ENCODE data around the gene IRF1.
A peak's percentile ranks its signal among the peaks of the same experiment; 100 is the strongest.

The IRF1 gene

DNA sequence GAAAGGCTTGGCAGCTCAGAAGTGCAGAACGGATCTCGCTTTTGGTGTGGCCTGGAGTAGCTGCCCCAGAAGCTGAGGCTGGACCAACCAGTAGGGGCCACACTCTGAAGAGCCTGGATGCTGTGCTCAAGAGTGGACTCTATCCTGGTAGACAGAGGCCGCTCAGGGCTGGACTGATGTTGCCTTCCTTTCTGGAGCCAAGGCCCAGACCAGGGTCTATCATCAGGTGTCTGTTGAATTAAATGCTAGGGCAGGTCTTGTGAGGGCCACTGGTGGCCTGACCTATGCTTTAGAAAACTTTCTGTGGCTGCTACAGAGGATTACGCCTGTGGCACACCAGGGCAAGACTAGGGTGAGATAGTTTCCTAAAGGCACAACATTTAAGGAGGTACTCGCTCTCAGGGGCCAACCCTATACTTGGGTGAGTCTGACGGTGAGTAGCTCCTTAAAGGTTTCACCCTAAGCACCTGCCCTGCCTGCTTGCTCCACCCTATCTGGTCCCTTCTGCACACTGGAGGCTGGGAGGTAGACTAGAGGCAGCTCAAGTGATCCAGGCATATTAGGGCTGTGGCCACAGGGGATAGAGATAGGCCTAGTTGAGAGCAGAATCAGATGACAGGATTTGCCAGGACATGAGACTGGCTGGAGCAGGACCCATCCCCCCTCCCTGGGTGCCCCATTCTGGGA is 9.8 kb upstream of the IRF1 start:
- no peaks in the 10 kb centered on the region for H3K36me3 ChIP-seq (ENCODE audit: control insufficient read depth in 1 of 2, insufficient read depth in 2 of 2, low read depth in 1 of 2, low read length in 2 of 2)
- H2BK15ac ChIP-seq (ENCODE audit: low read depth, poor library complexity, severe bottlenecking) = peak overlapping the region; percentile 83
- H3K9ac ChIP-seq (ENCODE audit: low read length) = no peak overlapping the region
- H3K4ac ChIP-seq (ENCODE audit: low read depth in 1 of 2, low read length in 2 of 2) = peak overlapping the region in 1 of 2 experiments; percentile 73
- H4K91ac ChIP-seq (ENCODE audit: low read length) = peak overlapping the region; percentile 36
- no peak overlapping the region for H3K23ac ChIP-seq (ENCODE audit: low read length in 2 of 2)
- H3K4me3 ChIP-seq (ENCODE audit: insufficient read depth in 1 of 2, low read depth in 1 of 2, low read length in 2 of 2) = no peak overlapping the region
- H3K9me3 ChIP-seq (ENCODE audit: control insufficient read depth, low read length) = no peaks in the 10 kb centered on the region
- peak overlapping the region; percentile 66 for H2BK120ac ChIP-seq (ENCODE audit: low read depth, low read length)
- H3K14ac ChIP-seq (ENCODE audit: low read length in 2 of 2) = no peak overlapping the region
- H2AK5ac ChIP-seq (ENCODE audit: low read length, severe bottlenecking) = peak overlapping the region; percentile 90
- H3K18ac ChIP-seq (ENCODE audit: low read depth in 1 of 2, low read length in 2 of 2) = peak overlapping the region; percentile 44 to 72
- no peak overlapping the region for H4K8ac ChIP-seq (ENCODE audit: low read length)
- H2BK12ac ChIP-seq (ENCODE audit: low read length in 2 of 2) = peak overlapping the region; percentile 60 to 97
- no peak overlapping the region for H2AFZ ChIP-seq (ENCODE audit: low read depth, low read length)
- no peak overlapping the region for H3K4me2 ChIP-seq (ENCODE audit: low read length, poor library complexity, severe bottlenecking)
- no peak overlapping the region for H2BK5ac ChIP-seq (ENCODE audit: low read depth, low read length, poor library complexity, severe bottlenecking)
- no peak overlapping the region for H3K27ac ChIP-seq (ENCODE audit: low read length, poor library complexity, severe bottlenecking)
- peaks cover 4% of the 10 kb centered on the region for H3K79me1 ChIP-seq (replicated peaks; ENCODE audit: low read length, poor library complexity, severe bottlenecking)
- peaks cover 48% of the 10 kb centered on the region for H3K4me1 ChIP-seq (ENCODE audit: control insufficient read depth, insufficient read depth, low read depth, low read length)
- DNase-seq = peak; percentile 6
- H3K27me3 ChIP-seq (ENCODE audit: control insufficient read depth in 1 of 2, insufficient read depth in 1 of 2, low read length in 2 of 2) = no peaks in the 10 kb centered on the region
- 94% methylated on average over 6 of the region's 6 CpGs for WGBS

DNA sequence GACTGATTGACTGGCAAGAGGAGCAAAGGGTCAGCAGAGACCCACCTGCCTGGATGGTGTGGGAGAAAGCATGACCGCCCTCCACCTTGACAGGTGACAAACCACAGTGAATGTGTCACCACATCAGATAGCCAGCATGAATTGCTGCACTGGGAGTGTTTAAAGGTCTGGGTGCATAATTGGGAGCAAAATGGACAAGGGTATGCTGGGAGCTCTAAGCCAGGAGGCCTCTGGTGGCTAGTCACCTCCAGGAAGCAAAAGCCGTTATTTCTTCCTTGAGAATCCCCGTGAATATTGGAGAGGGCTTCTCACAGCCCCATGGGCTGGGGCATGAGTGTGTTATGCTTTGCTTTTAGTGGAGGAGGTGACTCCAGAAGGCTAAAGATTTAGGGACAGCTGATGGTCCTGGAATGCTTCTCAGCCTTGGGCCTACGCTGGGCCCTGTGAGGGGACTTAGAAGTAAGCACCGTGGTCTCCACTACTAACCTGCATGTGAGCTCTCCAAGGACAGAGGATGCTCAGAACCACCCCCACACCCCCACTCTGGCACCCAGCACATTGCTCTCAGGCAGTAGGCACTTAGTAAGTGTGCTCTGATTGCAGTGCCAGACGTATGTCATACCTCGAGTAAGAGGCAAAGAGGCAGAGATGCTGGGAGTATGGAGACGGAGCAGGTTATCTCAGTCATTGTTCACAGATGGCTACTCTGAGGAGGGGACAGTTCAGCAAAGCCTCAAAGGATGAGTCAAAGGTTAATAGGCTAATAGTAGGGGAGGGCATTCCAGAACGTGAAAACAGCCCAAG is 9.1 kb upstream of the IRF1 start:
- Histone ChIP-seq H2AK5ac (ENCODE audit: low read length, severe bottlenecking) (peak overlapping the region; percentile 94), H3K4me3 (ENCODE audit: insufficient read depth in 1 of 2, low read depth in 1 of 2, low read length in 2 of 2) (no peak overlapping the region), H3K27ac (ENCODE audit: low read length, poor library complexity, severe bottlenecking) (no peak overlapping the region), H2BK120ac (ENCODE audit: low read depth, low read length) (peak overlapping the region; percentile 24), H3K9ac (ENCODE audit: low read length) (no peak overlapping the region), H2BK5ac (ENCODE audit: low read depth, low read length, poor library complexity, severe bottlenecking) (no peak overlapping the region), H3K23ac (ENCODE audit: low read length in 2 of 2) (no peak overlapping the region), H2BK15ac (ENCODE audit: low read depth, poor library complexity, severe bottlenecking) (peak overlapping the region; percentile 73), H2BK12ac (ENCODE audit: low read length in 2 of 2) (peak overlapping the region; percentile 8 to 38), H3K4me1 (ENCODE audit: control insufficient read depth, insufficient read depth, low read depth, low read length) (peaks cover 51% of the 10 kb centered on the region), H3K36me3 (ENCODE audit: control insufficient read depth in 1 of 2, insufficient read depth in 2 of 2, low read depth in 1 of 2, low read length in 2 of 2) (no peaks in the 10 kb centered on the region), H3K14ac (ENCODE audit: low read length in 2 of 2) (no peak overlapping the region), H3K4me2 (ENCODE audit: low read length, poor library complexity, severe bottlenecking) (no peak overlapping the region), H2AFZ (ENCODE audit: low read depth, low read length) (no peak overlapping the region), H3K79me1 (replicated peaks; ENCODE audit: low read length, poor library complexity, severe bottlenecking) (peaks cover 4% of the 10 kb centered on the region), H3K18ac (ENCODE audit: low read depth in 1 of 2, low read length in 2 of 2) (peak overlapping the region in 1 of 2 experiments; percentile 72), H3K4ac (ENCODE audit: low read depth in 1 of 2, low read length in 2 of 2) (peak overlapping the region in 1 of 2 experiments; percentile 4), H4K8ac (ENCODE audit: low read length) (no peak overlapping the region), H3K27me3 (ENCODE audit: control insufficient read depth in 1 of 2, insufficient read depth in 1 of 2, low read length in 2 of 2) (no peaks in the 10 kb centered on the region), H4K91ac (ENCODE audit: low read length) (peak overlapping the region; percentile 25), H3K9me3 (ENCODE audit: control insufficient read depth, low read length) (no peaks in the 10 kb centered on the region)
- 74% methylated on average over 9 of the region's 9 CpGs for WGBS
- DNase-seq = peak; percentile 11

- H2BK15ac ChIP-seq (ENCODE audit: low read depth, poor library complexity, severe bottlenecking) = peak overlapping the region; percentile 73
- no peaks in the 10 kb centered on the region for H3K27me3 ChIP-seq (ENCODE audit: control insufficient read depth in 1 of 2, insufficient read depth in 1 of 2, low read length in 2 of 2)
- peak overlapping the region; percentile 55 to 96 for H2BK12ac ChIP-seq (ENCODE audit: low read length in 2 of 2)
- no peak overlapping the region for H3K23ac ChIP-seq (ENCODE audit: low read length in 2 of 2)
- H4K91ac ChIP-seq (ENCODE audit: low read length) = peak overlapping the region; percentile 77
- no peak overlapping the region for H3K4ac ChIP-seq (ENCODE audit: low read depth in 1 of 2, low read length in 2 of 2)
- peaks cover 56% of the 10 kb centered on the region for H3K4me1 ChIP-seq (ENCODE audit: control insufficient read depth, insufficient read depth, low read depth, low read length)
- H3K4me3 ChIP-seq (ENCODE audit: insufficient read depth in 1 of 2, low read depth in 1 of 2, low read length in 2 of 2) = no peak overlapping the region
- H4K8ac ChIP-seq (ENCODE audit: low read length) = no peak overlapping the region
- H2BK120ac ChIP-seq (ENCODE audit: low read depth, low read length) = peak overlapping the region; percentile 64
- peak overlapping the region; percentile 0 to 93 for H3K18ac ChIP-seq (ENCODE audit: low read depth in 1 of 2, low read length in 2 of 2)
- DNase-seq = no peak
- H3K79me1 ChIP-seq (replicated peaks; ENCODE audit: low read length, poor library complexity, severe bottlenecking) = peaks cover 7% of the 10 kb centered on the region
- no peak overlapping the region for H3K9ac ChIP-seq (ENCODE audit: low read length)
- H3K4me2 ChIP-seq (ENCODE audit: low read length, poor library complexity, severe bottlenecking) = no peak overlapping the region
- peak overlapping the region; percentile 94 for H2AK5ac ChIP-seq (ENCODE audit: low read length, severe bottlenecking)
- no peak overlapping the region for H3K14ac ChIP-seq (ENCODE audit: low read length in 2 of 2)
- H3K36me3 ChIP-seq (ENCODE audit: control insufficient read depth in 1 of 2, insufficient read depth in 2 of 2, low read depth in 1 of 2, low read length in 2 of 2) = no peaks in the 10 kb centered on the region
- peak overlapping the region; percentile 97 for H3K27ac ChIP-seq (ENCODE audit: low read length, poor library complexity, severe bottlenecking)
- H2AFZ ChIP-seq (ENCODE audit: low read depth, low read length) = no peak overlapping the region
- peak overlapping the region; percentile 97 for H2BK5ac ChIP-seq (ENCODE audit: low read depth, low read length, poor library complexity, severe bottlenecking)
- WGBS = 86% methylated on average over 4 of the region's 4 CpGs
- no peaks in the 10 kb centered on the region for H3K9me3 ChIP-seq (ENCODE audit: control insufficient read depth, low read length)
Measured at GRCh38 chr5:132498686-132499271, 8.2 kb upstream of the IRF1 start.

DNA sequence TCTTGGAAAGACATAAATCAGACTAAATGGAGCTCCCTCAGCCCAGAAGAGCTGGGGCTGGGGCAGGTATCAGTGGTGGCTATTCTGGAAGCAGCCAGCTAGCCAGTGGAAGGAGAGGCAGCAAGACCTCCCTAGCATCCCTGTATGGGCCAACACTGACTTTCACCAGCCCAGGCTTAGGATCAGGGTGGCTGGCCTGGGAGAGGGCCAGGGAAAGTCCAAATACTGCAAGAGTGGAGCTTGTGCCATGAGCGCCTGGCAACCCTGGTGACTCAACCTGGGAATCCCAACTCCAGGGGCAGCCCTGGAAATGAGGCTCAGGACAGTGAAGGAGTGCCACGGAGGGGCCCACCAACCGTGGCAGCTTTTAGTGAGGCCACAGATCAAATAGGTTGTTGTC is 7.6 kb upstream of the IRF1 start:
- peak overlapping the region; percentile 96 to 98 for H2BK12ac ChIP-seq (ENCODE audit: low read length in 2 of 2)
- H3K23ac ChIP-seq (ENCODE audit: low read length in 2 of 2) = no peak overlapping the region
- H3K4ac ChIP-seq (ENCODE audit: low read depth in 1 of 2, low read length in 2 of 2) = peak overlapping the region; percentile 89 to 90
- H3K18ac ChIP-seq (ENCODE audit: low read depth in 1 of 2, low read length in 2 of 2) = peak overlapping the region; percentile 93
- peak overlapping the region; percentile 97 for H2BK5ac ChIP-seq (ENCODE audit: low read depth, low read length, poor library complexity, severe bottlenecking)
- H3K9me3 ChIP-seq (ENCODE audit: control insufficient read depth, low read length) = no peaks in the 10 kb centered on the region
- H2BK15ac ChIP-seq (ENCODE audit: low read depth, poor library complexity, severe bottlenecking) = peak overlapping the region; percentile 60
- peak overlapping the region; percentile 99 for H2AK5ac ChIP-seq (ENCODE audit: low read length, severe bottlenecking)
- H3K27ac ChIP-seq (ENCODE audit: low read length, poor library complexity, severe bottlenecking) = peak overlapping the region; percentile 97
- 87% methylated on average over 3 of the region's 3 CpGs for WGBS
- peak overlapping the region; percentile 35 for H3K9ac ChIP-seq (ENCODE audit: low read length)
- H4K91ac ChIP-seq (ENCODE audit: low read length) = peak overlapping the region; percentile 83
- peak; percentile 93 for DNase-seq
- H3K79me1 ChIP-seq (replicated peaks; ENCODE audit: low read length, poor library complexity, severe bottlenecking) = peaks cover 9% of the 10 kb centered on the region
- H3K4me2 ChIP-seq (ENCODE audit: low read length, poor library complexity, severe bottlenecking) = no peak overlapping the region
- peak overlapping the region in 1 of 2 experiments; percentile 88 for H3K4me3 ChIP-seq (ENCODE audit: insufficient read depth in 1 of 2, low read depth in 1 of 2, low read length in 2 of 2)
- H3K14ac ChIP-seq (ENCODE audit: low read length in 2 of 2) = peak overlapping the region in 1 of 2 experiments; percentile 71
- no peaks in the 10 kb centered on the region for H3K27me3 ChIP-seq (ENCODE audit: control insufficient read depth in 1 of 2, insufficient read depth in 1 of 2, low read length in 2 of 2)
- H2BK120ac ChIP-seq (ENCODE audit: low read depth, low read length) = peak overlapping the region; percentile 76
- H3K36me3 ChIP-seq (ENCODE audit: control insufficient read depth in 1 of 2, insufficient read depth in 2 of 2, low read depth in 1 of 2, low read length in 2 of 2) = no peaks in the 10 kb centered on the region
- H2AFZ ChIP-seq (ENCODE audit: low read depth, low read length) = no peak overlapping the region
- peak overlapping the region; percentile 70 for H4K8ac ChIP-seq (ENCODE audit: low read length)
- peaks cover 56% of the 10 kb centered on the region for H3K4me1 ChIP-seq (ENCODE audit: control insufficient read depth, insufficient read depth, low read depth, low read length)
